H7 (cell line): ENCODE results near the gene AKIP1. TPM values are rescaled to one million over a fixed set of nuclear protein-coding genes. Genes with fewer than 3 reads are reported as not detected.

Experiments used
- DNase-seq: peaks from one replicate; pipeline ENCODE4 v3.0.0; 2012
- H3K27me3 ChIP-seq: 2 replicates; pipeline ENCODE4 v1.6.0; 2011; ENCODE audit warnings: mild to moderate bottlenecking, low read length; ENCODE audit not compliant: control insufficient read depth, insufficient read depth
- H3K36me3 ChIP-seq: replicated peaks from 2 replicates; pipeline ENCODE4 v1.5.1; 2011; ENCODE audit warnings: low read length; ENCODE audit not compliant: control insufficient read depth, insufficient read depth
- H3K4me3 ChIP-seq: 2 replicates; pipeline ENCODE4 v1.5.1; 2011; ENCODE audit warnings: low read depth, mild to moderate bottlenecking, control low read depth, low read length, moderate library complexity; ENCODE audit not compliant: insufficient read depth
- total RNA-seq: library from RNA; depleted of rRNA; stranded (reverse); fragments of >200 nt; shearing (Covaris generic); gene quantifications from 2 replicates; pipeline ENCODE4 v1.2.3, GENCODE V29; 2014

The AKIP1 gene
- total RNA-seq, 1 experiment from 2014 or later, result 41.8 TPM

DNA sequence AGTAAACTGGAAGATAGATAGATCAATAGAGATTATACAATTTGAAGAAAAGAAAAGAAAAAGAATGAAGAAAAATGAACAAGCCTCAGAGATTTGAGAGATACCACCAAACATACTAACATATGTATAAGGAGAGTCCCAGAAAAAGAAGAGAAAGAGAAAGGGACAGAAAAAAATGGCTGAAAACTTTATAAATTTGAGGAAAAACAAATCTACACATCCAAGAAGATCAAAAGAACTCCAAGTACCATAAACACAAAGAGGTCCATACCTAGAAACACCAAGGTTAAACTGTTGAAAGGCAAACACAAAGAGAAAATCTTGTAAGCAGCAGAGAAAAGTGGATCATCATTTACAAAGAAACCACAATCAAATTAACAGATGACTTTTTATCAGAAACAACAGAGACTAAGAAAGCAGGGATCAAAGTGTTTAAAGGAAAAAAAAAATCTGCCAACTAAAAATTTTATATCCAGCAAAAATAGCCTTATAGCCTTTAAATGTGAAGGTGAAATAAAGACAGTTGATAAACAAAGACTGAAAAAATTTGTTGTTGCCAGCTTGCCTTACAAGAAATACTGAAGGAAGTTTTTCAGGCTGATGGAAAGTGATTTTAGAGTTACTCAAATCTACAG lies 11.8 kb upstream of the AKIP1 start:
- Histone ChIP-seq H3K36me3 (no peaks in the 10 kb centered on the region), H3K27me3 (no peaks in the 10 kb centered on the region; the same call in 1 of the 2 replicates), H3K4me3 (no peak overlapping the region)
- DNase-seq, result no peak

DNA sequence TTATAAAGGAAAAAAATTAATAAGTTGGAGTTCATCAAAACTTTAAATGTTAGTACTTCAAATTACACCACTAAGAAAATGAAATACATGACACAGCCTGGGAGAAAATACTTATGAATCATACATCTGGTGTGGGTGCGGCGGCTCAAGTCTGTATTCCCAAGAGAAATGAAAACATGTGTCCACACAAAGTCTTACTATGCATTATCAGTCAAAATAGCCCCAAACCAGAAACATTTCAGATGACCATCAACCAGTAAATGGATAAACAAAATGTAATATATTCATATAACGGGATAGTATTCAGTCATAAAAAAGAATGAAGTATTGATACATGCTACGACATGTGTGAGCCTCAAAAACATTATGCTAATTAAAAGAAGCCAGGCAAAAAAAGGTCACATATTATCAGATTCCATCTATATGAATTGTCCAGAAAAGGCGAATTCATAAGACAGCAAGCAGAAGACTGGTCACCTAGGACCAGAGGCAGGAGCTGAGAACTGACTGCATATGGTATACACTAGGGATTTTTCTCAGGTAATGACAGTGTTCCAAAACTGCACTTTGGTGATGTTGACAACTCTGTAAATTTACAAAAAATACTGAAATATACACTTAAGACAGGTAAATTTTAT lies 5.3 kb upstream of the AKIP1 start:
- H3K36me3 ChIP-seq, result no peaks in the 10 kb centered on the region
- DNase-seq, result no peak
- peaks cover 10% of the 10 kb centered on the region for H3K27me3 ChIP-seq
- H3K4me3 ChIP-seq, result no peak overlapping the region

DNA sequence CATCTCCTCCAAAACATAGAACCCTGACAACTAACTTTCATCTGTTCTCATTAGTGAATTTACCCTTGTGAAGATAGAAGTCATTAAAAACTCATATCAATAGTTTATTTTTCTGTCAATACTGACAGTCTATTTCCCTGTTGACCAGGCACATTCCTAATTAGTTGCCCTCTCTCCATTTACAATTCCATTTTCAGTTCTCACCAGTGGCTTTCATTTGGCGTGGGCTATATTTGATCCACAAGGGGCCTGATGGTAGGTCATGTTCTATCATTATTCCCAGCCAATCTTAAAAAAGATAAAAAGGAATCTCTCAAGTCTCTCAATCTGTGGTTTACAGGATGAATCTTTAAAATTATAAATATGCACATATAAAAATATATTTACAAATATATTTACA lies 3.9 kb upstream of the AKIP1 start:
- H3K4me3 ChIP-seq, result no peak overlapping the region
- no peak for DNase-seq
- peaks cover 10% of the 10 kb centered on the region for H3K27me3 ChIP-seq
- no peaks in the 10 kb centered on the region for H3K36me3 ChIP-seq

DNA sequence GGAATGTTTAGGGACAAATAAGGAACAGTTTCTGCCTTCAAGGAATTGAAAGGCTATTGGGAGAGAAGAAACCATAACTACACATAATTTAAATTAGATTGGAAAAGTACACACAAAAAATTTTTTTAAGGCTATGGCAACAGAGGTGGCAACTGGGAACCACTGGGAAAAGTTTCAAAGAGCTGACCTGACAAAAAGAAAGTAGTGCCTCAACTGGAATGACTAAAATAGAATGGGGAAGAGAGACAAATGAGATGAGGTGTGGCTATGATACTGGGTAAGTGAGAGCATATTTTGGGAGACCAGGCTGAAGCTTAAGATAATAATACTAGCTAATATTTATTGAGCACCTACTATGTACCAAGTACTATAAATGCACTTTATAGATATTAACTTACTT lies 2.9 kb upstream of the AKIP1 start:
- H3K4me3 ChIP-seq, result no peak overlapping the region
- no peak for DNase-seq
- no peaks in the 10 kb centered on the region for H3K36me3 ChIP-seq
- H3K27me3 ChIP-seq, result peaks cover 10% of the 10 kb centered on the region

DNA sequence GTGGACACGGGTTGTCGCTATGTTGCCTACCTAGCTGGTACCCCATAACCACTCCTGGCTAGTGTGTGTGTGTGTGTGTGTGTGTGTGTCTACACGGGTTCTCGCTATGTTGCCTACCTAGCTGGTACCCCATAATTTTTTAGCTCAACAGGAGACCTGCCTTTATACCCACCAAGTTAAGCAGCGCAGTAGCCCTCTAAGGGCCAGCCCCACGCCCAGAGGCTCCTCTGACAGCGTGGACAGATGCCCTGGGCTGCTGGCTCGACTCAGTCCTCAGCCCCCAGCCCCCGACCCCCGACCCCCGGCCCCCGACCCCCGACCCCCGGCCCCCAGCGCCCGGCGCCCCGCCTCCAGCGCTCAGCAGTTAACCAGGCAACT lies 351 bp upstream of the AKIP1 start:
- Histone ChIP-seq H3K36me3 (no peaks in the 10 kb centered on the region), H3K4me3 (peak overlapping the region; percentile 87), H3K27me3 (peaks cover 10% of the 10 kb centered on the region)
- no peak for DNase-seq

DNA sequence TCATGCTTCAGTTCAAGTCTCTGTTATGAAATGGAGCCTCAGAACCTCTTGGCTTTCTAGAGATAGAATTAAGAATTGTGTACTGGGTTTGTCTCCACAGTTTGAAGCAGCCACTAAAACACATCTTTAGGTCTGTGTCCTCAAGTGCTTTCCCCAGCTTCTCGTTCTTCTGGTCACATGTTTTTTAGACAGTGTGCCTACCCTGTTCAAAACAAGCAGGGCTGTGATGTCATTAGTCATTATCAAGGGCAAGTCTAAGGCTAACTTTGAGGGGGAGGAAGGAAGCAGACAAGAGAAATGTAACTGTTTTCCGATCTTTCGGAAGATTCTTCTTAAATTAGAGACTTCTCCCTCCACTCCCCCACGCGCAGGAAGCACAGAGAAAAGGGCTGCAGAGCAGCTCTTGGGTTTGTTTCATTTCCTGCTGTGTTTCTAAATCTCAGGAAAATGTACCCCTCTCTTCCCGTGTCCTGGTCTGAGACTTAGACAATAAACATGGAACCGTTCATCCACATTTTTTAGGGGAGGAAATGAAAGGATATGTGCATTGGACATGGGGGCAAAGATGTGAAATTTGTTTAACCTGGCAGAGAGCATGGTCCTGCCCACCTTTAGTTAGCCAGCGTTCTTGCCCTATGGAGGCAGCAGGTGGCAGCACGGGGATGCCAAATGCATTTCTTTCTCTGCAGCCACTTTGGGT lies 3.1 kb downstream of the AKIP1 start:
- no peak overlapping the region for H3K4me3 ChIP-seq
- peaks cover 7% of the 10 kb centered on the region for H3K27me3 ChIP-seq
- H3K36me3 ChIP-seq, result peaks cover 4% of the 10 kb centered on the region
- DNase-seq, result peak; percentile 73

DNA sequence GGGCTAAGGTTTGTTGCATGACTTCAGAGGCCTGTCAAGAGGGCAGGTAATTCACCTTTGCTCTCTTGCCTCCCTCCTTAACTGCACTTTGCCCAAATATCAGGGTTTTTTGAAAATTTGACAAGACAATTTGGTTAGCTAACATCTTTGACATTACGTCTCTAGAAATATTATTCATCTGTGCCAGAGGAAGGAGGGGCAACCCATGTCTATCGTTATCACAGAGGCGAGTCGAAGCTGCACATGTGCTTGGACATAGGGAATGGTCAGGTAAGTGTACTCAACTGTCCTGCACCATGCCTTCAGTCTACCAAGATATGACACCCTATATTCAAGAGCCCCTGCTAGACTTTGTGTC lies 3.7 kb downstream of the AKIP1 start:
- H3K36me3 ChIP-seq, result peaks cover 4% of the 10 kb centered on the region

DNA sequence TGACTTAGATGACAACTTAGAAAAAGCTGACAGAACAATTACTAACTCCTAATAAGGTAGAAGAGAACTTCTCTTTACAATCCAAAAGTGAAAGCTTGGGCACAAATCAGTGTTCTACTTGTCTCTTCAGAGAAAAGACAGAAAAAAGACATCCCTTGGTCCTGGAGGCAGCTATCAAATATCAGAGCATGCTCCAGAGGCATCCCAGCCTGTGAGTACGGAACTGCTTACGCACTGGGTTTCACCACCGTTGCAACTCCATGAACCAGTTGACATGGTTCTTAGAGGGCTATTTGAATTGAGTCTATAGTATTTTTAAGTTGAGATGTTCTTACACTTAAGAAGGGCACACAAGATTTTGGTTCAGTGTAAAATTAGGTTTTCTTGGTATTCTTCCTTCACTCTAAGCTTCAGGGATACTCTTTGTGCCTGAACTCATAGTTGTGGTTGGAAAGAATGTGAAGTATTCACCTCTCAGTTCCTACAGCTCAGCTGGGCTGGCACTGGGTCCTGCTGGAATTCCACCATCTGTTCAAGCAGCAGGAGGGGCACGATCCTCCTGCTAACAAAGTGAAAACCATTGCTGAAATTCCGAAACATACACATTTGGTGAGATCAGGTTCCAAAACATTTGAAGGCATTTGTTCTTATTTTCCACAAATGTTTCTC lies 6.3 kb downstream of the AKIP1 start:
- peaks cover 8% of the 10 kb centered on the region for H3K36me3 ChIP-seq
- H3K4me3 ChIP-seq, result no peak overlapping the region
- DNase-seq, result peak; percentile 55
- H3K27me3 ChIP-seq, result no peaks in the 10 kb centered on the region

More for the DNA sequence above, 3.7 kb downstream of the AKIP1 start:
- H3K4me3 ChIP-seq, result no peak overlapping the region
- DNase-seq, result no peak
- peaks cover 4% of the 10 kb centered on the region for H3K27me3 ChIP-seq

DNA sequence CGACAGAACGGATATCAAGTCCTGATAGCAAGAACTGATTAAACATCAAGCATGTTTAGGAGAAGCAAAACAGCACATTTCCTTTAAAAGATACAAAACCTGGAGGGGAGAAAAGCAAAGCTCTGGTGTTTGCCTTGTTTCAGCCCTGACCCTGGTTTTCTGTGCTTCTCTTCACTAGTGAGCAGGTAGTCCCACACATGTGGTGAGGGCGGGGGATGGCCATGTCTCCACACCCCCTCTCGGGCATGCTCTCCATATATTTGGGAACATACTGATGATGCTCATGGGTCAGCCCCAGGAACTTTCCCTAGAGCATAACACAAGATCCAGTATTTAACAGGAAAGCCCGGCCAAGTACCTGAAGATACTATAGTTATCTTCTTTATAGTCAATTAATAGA lies 11.7 kb downstream of the AKIP1 start:
- Histone ChIP-seq H3K27me3 (no peaks in the 10 kb centered on the region), H3K36me3 (peaks cover 6% of the 10 kb centered on the region), H3K4me3 (no peak overlapping the region)
- no peak for DNase-seq

DNA sequence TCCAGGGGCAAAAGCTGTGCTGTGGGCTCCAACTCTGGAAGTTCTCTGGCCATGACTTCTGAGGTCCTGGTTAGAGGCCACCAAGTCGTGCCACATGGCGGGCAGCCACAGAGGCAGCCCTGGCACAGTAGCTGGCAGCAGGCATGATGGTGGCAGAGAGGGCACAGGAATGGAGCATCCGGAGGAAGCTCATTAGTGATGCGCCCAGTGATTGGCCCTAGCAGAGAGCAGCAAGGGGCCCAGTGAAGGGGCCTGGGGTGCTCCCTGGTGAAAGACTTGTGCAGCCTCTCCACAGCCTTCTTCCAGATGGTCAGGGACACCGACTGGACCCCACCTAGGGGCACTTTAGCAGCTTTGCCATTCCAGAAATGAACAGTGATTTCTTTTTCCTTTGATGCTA lies 14.7 kb downstream of the AKIP1 start:
- Histone ChIP-seq H3K36me3 (peaks cover 2% of the 10 kb centered on the region), H3K4me3 (no peak overlapping the region), H3K27me3 (no peaks in the 10 kb centered on the region)
- DNase-seq, result no peak

DNA sequence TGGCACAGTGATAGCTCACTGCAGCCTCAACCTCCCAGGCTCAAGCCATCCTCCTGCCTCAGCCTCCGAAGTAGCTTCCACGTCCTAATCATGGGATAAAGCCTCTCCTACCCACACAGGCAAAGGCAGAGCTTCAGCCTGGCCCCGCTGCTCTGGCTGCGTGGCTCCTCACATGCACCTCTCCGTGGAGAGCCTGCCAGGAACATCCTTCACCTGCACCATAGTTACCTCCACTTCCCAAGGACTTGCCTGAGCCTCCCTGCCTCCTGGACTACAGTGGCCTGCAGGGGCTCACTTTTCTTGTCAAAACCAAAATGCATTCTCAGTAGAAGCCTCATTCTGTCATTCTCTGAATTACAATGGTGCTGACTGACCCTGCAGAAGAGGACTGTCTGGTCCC lies 15.2 kb downstream of the AKIP1 start:
- no peak overlapping the region for H3K4me3 ChIP-seq
- DNase-seq, result no peak
- H3K36me3 ChIP-seq, result peaks cover 2% of the 10 kb centered on the region
- H3K27me3 ChIP-seq, result no peaks in the 10 kb centered on the region

DNA sequence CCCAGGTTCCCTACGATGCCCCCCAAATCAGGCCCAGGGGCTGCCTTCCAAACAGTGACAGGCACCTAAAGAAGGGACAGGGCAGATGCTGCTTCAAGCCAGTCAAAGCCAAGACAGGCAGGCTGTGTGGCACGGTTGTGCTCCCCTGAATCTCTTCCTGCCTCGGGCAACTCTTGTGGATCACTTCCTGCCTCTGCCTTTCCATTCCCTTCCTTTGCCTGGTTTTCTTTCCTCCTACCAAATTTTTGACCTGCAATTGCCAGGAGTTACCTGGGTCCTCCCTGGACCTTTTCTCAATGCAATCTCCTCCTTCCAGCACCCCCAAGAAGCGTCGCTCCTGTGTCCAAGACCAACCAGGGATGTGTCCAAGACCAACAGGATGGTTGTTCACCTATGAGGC lies 16.2 kb downstream of the AKIP1 start:
- no peak overlapping the region for H3K4me3 ChIP-seq
- DNase-seq, result no peak
- no peaks in the 10 kb centered on the region for H3K27me3 ChIP-seq
- no peaks in the 10 kb centered on the region; the same call in 1 of the 2 replicates for H3K36me3 ChIP-seq

DNA sequence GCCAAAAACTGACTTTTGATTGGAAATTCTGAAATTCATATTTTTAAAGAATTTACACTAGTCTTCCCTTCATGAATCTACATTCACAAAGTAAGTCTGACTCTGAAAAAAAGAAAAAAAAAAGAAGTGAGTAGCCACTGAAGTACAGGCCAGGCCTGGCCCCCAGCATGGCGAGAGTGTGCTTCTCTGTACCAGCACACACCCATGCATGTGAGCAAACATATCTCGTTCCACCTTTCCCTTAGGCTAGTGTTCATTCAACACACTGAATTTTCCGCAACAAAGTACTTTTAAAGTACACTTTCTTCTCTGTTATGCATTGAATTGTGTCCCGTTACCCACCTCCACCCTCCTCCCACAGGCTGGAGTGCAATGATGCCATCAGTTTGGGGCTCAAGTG lies 17.2 kb downstream of the AKIP1 start:
- H3K27me3 ChIP-seq, result no peaks in the 10 kb centered on the region
- no peaks in the 10 kb centered on the region for H3K36me3 ChIP-seq
- DNase-seq, result no peak
- H3K4me3 ChIP-seq, result no peak overlapping the region

DNA sequence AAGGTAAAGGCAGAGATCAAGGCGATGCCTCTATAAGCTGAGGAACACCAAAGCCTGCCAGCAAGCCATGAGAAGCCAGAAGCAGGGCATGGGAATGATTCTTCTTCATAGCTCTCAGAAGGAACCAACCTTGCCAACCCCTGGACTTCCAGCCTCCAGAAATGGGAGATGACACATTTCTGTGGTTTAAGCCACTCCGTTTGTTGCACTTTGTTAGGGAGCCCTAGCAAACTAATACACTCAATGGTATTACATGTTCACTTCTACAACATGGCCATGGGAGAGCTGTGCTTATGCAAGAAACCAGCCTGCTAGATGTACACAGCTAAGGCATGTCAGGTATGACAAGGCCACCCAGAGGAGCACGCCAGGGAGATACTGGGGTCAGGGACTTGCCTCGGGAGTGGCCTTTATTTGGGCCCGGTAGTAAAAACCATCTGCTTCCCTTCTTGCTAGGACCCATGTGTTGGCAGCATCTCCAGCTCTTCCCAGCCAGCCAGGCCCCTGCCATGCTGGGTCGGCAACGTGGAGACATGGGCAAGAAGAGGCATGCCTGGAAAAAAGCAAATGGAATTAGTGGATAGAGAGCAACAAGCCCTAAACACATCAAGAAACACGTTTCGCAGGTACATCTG lies 18.1 kb downstream of the AKIP1 start:
- Histone ChIP-seq H3K4me3 (no peak overlapping the region), H3K27me3 (no peaks in the 10 kb centered on the region), H3K36me3 (no peaks in the 10 kb centered on the region)
- DNase-seq, result no peak
